ENCODE results near the gene TTC34.
"Not testable (repeated sequence)": the region's sequence is repeated elsewhere in the genome, so short reads cannot be mapped to it uniquely, and the experiment has no call there.

TTC34 gene

DNA sequence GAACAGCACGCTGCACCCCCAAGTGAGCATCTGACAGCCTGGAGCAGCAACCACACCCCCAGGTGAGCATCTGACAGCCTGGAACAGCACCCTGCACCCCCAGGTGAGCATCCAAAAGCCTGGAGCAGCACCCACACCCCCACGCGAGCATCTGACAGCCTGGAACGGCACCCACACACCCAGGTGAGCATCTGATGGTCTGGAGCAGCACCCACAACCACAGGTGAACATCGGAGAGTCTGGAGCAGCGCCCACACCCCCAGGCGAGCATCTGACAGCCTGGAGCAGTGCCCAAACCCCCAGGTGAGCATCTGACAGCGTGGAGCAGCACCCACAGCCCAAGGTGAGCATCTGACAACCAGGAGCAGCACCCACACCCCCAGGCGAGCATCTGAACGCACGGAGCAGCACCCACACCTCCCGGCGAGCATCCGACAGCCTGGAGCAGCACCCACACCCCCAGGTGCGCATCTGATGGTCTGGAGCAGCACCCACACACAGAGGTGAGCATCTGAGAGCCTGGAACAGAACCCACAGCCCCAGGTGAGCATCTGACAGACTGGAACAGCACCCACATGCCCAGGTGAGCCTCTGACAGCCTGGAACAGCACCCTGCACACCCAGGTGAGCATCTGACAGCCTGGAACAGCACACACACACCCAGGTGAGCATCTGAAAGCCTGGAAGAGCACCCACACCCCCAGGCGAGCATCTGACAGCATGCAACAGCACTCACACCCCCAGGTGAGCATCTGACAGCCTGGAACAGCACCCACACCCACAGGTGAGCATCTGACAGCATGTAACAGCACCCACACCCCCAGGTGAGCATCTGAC is 145.7 kb downstream of the TTC34 start:
- not testable (repeated sequence) for DNase-seq

DNA sequence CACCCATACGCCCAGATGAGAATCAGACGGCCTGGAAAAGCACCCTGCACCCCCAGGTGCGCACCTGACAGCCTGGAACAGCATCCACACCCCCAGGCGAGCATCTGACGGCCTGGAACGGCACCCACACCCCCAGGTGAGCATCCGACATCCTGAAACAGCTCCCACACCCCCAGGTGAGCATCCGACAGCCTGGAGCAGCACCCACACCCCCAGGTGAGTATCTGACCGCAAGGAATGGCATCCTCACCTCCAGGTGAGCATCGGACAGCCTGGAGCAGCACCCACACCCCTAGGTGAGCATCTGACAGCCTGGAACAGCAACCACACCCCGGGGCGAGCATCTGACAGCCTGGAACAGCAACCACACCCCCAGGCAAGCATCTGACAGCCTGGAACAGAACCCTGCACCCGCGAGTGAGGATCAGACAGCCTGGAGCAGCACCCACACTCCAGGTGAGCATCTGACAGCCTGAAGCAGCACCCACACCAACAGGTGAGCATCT is 147.0 kb downstream of the TTC34 start:
- DNase-seq: not testable (repeated sequence)

DNA sequence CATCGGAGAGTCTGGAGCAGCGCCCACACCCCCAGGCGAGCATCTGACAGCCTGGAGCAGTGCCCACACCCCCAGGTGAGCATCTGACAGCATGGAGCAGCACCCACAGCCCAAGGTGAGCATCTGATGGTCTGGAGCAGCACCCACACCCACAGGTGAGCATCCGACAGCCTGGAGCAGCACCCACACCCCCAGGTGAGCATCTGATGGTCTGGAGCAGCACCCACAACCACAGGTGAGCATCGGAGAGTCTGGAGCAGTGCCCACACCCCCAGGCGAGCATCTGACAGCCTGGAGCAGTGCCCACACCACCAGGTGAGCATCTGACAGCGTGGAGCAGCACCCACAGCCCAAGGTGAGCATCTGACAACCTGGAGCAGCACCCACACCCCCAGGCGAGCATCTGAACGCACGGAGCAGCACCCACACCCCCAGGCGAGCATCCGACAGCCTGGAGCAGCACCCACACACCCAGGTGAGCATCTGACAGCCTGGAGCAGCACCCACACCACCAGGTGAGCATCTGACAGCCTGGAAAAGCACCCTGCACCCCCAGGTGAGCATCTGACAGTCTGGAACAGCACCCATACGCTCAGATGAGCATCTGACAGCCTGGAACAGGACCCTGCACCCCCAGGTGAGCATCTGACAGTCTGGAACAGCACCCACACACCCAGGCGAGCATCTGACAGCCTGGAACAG is 147.6 kb downstream of the TTC34 start:
- not testable (repeated sequence) for DNase-seq

DNA sequence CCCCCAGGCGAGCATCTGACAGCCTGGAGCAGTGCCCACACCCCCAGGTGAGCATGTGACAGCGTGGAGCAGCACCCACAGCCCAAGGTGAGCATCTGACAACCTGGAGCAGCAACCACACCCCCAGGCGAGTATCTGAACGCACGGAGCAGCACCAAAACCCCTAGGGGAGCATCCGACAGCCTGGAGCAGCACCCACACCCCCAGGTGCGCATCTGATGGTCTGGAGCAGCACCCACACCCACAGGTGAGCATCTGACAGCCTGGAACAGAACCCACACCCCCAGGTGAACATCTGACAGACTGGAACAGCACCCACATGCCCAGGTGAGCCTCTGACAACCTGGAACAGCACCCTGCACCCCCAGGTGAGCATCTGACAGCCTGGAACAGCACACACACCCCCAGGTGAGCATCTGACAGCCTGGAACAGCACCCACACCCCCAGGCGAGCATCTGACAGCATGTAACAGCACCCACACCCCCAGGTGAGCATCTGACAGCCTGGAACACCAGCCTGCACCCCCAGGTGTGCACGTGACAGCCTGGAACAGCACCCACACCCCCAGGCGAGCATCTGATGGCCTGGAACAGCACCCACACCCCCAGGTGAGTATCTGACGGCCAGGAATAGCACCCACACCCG is 148.4 kb downstream of the TTC34 start:
- not testable (repeated sequence) for DNase-seq

DNA sequence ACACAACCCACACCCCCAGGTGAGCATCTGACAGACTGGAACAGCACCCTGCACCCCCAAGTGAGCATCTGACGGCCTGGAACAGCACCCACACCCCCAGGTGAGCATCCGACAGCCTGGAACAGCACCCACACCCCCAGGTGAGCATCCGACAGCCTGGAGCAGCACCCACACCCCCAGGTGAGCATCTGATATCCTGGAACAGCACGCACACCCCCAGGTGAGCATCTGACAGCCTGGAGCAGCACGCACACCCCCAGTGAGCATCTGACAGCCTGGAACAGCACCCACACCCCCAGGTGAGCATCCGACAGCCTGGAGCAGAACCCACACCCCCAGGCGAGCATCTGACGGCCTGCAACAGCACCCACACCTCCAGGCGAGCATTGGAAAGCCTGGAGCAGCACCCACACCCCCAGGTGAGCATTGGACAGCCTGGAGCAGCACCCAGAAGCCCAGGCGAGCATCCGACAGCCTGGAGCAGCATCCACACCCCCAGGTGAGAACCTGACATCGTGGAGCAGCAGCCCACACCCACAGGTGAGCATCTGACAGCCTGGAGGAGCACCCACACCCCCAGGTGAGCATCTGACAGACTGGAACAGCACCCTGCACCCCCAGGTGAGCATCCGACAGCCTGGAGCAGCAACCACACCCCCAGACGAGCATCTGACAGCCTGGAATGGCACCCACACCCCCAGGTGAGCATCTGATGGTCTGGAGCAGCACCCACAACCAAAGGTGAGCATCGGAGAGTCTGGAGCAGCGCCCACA is 149.2 kb downstream of the TTC34 start:
- DNase-seq: not testable (repeated sequence)

DNA sequence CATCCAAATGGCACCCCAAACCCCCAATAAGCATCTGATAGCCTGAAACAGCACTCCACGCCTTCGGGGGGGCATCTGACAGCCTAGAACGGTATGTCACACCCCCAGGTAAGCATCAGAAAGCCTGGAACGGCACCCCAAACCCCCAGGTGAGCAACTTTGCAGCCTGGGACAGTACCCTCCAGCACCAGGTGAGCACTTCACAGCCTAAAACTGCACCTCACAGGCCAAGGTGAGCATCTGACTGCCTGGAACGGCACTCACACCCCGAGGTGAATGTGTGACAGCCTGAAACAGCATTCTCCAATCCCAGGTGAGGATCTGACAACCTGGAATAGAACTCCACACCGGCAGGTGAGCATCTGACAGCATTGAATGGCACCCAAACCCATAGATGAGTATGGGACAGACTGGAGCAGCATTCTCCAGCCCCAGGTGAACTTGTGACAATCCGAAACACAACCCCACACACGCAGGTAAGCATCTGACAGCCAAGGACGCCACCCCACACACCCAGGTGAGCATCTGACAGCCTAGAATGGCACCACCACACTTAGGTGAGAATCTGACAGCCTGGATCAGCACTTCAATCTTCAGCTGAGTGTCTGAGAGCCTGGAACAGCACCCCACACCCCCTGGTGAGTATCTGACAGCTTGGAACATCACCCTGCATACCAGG is 150.4 kb downstream of the TTC34 start:
- DNase-seq: no peak

DNA sequence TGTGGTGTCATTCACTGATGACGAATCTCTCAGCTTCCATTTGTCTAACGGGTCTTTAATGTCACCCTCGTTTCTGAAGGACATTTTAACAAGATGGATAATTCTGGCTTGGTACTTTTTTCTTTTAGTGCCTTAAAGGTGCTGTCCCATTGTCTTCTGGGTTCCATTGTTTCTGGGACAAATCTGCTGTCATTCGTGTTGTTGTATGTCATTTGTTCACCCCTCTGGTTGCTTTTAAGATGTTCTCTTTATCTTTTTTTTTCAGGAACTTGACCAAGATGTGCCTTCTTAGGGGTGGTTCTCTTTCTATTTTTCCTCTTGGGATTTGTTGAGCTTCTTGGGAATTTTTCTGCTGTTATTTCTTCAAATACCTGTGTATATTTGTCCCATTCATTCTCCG is 154.7 kb downstream of the TTC34 start:
- DNase-seq: no peak

DNA sequence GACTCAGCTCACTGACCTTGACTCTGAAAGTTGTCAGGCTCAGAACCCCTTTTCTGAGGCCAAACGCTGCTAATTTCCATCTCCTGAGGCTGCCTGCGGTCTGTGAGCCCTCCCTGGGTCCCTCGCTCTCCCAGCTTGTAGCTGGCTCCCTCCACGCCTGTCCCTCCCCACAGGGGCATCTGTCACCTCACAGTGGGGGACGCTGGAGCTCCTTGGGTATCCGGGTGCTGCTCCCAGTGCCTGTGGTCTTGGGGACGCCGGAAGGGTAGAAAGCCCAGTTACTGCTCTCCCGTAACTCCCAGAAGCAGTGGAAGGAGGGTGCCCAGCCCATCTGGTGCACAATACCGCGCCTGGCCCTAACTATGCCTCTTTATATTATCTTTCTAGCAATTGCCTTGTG is 155.7 kb downstream of the TTC34 start:
- DNase-seq: no peak

DNA sequence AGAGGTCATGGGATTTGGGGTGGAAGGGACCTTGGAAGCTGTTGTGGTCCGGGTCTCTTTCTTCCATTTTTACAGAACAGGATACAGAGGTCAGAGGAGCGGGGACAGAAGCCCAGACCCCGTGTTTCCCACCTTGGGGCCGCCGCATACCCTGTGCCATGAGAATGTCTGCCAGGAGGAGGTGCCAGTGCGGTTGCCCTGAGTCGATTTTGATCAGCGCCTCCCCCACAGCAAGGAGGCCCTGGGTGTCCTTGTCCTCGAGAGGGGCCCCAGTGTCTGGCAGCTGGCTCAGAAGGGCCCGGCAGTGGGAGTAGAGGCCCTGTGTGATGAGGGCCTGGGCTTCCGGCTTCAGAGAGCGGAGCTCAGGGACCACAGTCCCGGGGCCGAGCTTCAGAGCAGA is 156.3 kb downstream of the TTC34 start:
- DNase-seq: no peak

DNA sequence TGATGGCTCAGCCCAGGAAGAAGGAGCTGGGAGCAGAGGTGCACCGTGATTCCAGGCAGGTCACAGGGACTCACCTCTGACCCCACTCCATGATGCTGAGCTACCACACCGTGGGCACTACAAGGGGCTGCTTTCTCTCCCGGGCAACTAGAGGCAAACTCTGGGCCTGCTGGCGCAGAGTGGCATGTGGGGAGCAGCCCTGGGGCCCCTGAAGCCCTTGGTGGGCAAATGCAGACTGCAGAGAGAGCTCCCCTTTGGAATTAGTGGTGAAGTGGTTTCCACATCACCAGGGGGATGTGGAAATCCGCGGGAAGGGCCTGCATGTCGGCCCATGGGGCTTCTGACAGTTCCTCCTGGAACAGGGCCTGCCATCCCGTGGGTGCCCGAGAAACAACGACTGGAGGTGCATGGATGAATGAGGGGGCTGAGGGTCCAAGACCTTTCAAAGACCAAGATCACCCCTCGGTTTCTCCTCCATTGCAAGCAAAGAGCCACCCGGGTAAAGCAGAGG is 156.8 kb downstream of the TTC34 start:
- no peak for DNase-seq

DNA sequence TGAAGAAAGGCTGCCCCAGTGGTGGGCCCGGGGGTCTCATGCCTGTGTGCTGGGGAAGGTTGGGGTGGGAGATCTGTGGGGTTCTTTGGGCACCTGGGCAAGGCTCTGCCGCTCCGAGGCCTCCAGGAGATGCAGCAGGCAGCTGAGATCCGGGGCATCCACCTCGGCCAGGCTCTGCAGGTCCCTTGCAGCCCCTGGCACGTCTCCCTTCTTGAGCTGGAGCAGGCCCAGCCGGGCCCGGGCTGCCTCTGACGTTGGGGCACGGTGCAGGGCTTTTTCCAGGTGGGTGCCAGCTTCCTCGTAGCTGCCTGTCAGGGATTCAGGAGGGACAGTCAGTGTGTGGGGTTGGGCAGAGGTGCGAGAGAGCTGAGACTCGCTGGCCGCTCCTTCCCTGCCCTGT is 157.3 kb downstream of the TTC34 start:
- no peak for DNase-seq

DNA sequence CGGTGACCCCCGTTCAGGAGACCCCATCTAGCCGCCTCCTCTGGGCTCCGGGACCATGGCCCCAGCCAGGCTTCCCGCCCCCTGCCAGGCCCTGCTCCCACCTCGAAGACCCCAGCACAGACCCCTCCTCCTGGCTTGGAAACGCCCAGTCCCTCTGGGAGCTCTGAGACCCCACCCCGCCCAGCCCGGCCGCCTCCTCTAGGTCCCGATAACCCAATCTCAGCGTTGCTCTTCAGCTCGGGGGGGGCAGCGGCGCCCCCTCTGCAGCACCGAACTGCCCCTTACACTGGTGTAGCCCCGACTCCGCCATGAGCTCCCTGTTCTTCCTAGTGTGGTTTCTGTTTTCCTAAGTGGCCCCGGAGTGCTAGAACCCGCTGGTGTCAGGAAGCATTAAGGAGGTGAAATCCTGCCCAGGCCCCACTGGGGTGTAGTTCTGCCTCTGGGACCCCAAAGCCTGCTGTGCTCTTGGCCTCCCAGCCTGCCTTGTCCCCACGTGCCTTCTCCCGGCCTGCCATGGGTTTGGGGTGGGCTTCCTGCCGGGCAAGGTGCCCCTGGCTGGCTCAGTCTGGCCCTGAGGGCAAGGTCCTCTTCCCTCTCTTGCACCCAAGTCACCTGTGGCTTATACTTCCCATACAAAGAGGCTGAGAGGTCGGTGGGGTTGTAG is 157.9 kb downstream of the TTC34 start:
- no peak for DNase-seq

DNA sequence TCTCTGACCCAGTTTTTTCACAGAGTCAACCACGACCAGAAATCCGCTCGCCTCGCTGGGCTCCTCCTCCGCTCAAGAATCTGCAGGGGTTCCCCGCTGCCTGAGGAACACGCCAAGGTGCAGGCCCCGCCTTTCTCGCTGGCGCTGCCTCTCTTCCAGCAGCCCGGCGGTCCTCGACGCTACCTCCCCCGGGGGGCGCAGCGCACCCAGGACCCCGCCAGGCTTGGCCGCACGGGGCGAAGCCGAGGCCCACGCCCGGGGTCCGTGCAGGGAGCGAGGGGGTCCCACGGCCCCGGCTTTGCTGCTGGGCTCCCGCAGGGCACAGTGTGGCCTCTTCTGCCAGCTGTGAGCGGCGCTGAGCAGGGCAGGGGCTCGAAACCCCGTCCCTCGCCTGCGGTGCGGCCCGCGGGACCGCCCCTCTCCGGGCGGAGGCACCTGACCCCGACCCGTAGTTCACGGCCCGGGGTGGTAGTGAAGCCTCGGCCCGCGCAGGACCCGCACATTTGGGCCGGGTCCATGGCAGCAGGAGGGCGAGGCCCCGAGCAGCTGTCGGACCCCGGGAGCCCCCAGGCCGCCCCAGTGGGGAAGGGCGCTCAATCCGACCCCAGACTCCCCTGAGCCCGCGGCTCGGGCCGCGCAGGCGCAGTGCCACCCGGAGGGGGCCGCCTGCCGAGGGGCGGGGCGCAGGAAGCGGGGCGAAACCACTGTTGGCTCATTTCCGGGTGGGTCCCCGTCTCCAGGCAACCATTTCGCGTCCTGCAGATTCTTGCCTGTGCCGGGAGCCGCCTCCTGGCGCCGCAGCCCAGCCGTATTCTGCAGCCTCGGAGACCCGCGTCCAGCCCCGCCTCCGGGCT is 158.7 kb downstream of the TTC34 start:
- DNase-seq: peak; percentile 64

DNA sequence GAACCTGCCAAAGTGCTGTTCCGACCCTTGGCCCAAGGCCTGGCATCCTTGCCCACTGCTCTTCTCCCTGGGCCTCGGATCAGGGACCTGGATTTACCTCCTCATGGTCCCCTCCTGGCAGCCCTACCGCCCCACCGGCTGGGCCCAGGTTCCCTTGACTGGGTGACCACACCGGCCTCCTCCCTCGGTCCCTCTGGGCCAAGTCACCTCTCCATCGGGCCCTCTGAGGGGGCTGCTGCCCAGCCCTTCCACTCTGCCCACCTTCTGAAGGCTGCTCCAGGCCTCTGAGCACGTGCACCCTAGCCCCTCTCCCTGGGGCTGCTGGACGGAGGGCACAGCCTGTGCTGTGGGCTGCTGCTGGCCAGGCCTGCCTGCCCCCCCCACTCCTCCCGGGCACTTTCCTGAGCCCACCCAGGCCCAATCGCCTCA is 159.3 kb downstream of the TTC34 start:
- DNase-seq: no peak

DNA sequence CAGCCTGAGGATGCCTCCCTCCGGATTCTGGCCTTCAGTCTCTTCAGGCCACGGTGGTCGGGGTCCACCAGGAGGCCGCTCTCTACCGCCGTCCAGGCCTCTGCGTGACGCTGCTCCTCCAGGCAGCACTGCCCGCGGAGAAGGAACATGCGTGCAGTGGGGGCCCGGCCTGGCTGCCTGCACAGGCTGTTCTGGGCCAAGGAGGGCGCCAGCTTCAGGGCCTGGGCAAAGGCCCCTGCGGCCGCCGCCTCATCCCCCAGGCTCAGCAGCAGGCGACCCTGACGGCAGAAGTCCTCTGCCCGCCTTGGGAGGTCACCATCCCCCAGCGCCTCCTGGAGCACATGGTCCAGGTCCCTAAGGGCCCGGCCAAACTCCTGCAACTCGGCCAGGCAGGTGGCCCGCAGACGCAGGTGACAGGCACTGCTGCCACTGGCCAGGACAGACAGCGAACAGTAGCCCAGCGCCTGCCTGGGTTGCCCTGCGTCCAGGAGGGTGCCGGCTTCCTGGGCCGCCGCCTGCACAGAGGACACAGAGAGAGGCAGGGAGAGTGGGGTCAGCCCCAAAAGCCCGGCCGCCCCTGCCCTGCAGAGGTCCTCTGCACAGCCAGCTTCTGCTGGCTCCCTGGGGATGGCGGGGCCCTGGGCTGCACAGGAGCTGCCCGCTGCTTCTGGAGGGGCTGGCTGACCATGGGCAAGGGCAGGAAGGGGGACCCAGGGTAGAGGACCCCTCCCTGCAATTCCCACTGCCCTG is 159.9 kb downstream of the TTC34 start:
- DNase-seq: no peak

DNA sequence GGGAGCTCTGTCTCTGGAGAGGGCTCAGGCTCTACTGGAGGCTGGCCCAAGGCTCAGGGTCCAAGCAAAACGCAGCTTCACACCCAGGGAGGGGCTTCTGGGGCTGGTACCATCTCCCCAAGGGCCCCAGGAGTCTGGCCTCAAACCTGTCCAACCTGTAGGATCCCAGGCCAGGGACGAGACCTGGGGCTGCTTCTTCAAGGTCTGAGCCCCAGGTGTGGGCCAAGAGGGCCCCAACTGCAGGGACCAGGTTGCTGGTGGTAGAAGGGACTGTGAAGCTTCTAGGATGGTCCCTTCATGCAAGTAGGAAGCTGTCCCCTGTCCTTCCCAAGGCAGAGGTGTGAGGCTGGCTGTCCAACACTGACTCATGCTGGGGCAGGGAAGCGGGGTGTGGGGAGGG is 160.9 kb downstream of the TTC34 start:
- no peak for DNase-seq

DNA sequence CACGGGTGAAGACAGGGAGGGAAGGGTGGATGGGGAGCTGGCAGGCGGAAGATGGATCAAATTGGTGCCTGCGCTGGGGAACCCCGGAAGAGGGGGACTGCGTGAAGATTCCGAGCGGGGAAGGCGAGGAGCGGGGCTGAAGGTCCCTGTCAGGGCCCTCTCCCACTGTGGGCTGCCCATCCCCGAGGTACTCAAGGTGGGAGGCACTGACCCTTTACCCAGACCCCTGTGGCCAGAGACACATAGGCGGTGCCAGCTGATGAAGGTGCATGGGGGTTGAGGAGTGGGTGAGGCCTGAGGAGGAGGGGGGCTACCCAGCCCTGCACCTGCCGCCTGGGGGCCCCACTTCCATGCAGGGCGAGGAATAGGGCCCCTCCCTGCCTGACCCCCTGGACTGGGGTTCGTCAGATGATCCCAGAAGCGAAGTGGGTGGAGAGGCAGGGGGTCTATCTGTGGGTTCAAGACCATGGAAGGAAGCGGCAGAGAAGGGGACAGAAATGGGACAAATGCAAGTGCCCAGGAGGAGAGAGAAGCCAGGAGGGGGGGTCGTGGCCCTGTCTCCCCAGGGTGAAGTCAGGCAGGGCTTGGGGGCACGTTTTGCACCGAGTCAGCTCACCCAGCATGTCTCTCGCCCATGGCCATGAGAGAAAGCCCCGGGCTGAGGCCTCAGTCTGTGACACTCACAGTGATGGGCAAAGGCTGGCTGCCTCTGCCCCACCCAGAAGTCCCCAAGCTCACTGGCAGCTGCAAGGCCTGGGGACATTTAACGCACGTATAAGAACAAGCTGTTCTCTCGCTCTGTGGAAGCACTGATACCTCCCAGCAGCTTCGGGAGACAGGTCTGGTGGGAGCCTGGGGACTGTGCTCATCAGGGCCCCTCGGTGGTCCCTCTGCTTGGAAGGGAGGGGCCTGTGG is 161.6 kb downstream of the TTC34 start:
- no peak for DNase-seq

DNA sequence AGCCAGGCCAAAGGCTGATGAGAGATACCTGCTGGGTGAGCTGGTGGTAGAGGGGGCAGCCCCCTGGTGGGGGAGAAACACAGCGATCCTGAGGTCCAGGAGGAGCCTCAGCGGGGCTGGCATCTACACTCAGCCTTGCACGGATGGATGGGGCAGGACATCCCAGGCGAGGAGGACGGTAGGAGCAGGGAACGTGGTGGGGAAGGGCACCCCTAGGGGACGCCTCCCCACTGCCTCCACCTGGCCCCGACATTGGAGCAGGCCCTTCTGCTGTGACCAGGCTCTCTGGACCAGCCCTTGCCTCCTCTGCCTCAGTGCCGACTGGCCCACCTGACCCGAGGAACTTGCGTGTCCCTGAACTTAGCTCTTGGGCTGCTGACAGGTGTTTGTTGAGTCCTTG is 162.3 kb downstream of the TTC34 start:
- no peak for DNase-seq

Data from NCI-H2081 treated with DMSO at 0.1 percent for 48 hours (cell line).